HG03521 (cell line): Measurements from ENCODE around the gene PICALM.

Source experiments
- ATAC-seq: cut with Tn5 transposase; IDR thresholded peaks from one replicate; pipeline ENCODE4 v1.9.1; 2021; ENCODE audit warnings: mild to moderate bottlenecking, moderate library complexity; ENCODE audit not compliant: unreplicated experiment

Gene PICALM

GRCh38 chr11:86052693-86053641, 15.9 kb downstream of the PICALM start:
- no peak for ATAC-seq

- ATAC-seq: no peak
Measured at GRCh38 chr11:86050196-86050709, 18.6 kb downstream of the PICALM start.

GRCh38 chr11:86047275-86047991, 21.5 kb downstream of the PICALM start:
- ATAC-seq: no peak

GRCh38 chr11:86046116-86046515, 22.8 kb downstream of the PICALM start:
- no peak for ATAC-seq

- no peak for ATAC-seq
Measured at GRCh38 chr11:86043765-86044503, 24.9 kb downstream of the PICALM start.

- no peak for ATAC-seq
Measured at GRCh38 chr11:86041975-86042378, 26.9 kb downstream of the PICALM start.

- ATAC-seq: no peak
Measured at GRCh38 chr11:86040919-86041850, 27.7 kb downstream of the PICALM start.

- ATAC-seq: no peak
Measured at GRCh38 chr11:86039094-86039493, 29.8 kb downstream of the PICALM start.

- no peak for ATAC-seq
Measured at GRCh38 chr11:86037743-86038142, 31.1 kb downstream of the PICALM start.

- ATAC-seq: no peak
Measured at GRCh38 chr11:86035920-86036319, 33.0 kb downstream of the PICALM start.

- no peak for ATAC-seq
Measured at GRCh38 chr11:86035164-86035563, 33.7 kb downstream of the PICALM start.

GRCh38 chr11:86034710-86035109, 34.2 kb downstream of the PICALM start:
- ATAC-seq: no peak

GRCh38 chr11:86021377-86021776, 47.5 kb downstream of the PICALM start:
- ATAC-seq: no peak

- no peak for ATAC-seq
Measured at GRCh38 chr11:86018249-86018648, 50.6 kb downstream of the PICALM start.

- no peak for ATAC-seq
Measured at GRCh38 chr11:86016451-86016850, 52.4 kb downstream of the PICALM start.

- no peak for ATAC-seq
Measured at GRCh38 chr11:86015699-86016098, 53.2 kb downstream of the PICALM start.

- ATAC-seq: no peak
Measured at GRCh38 chr11:86014221-86014620, 54.7 kb downstream of the PICALM start.

GRCh38 chr11:86013713-86014112, 55.2 kb downstream of the PICALM start:
- ATAC-seq: no peak

GRCh38 chr11:86011175-86011574, 57.7 kb downstream of the PICALM start:
- ATAC-seq: no peak

GRCh38 chr11:86003654-86004053, 65.2 kb downstream of the PICALM start:
- ATAC-seq: no peak
